Esophagus squamous epithelium (tissue), 4 donors: Measurements from ENCODE around the gene LHX1.

Experiments used
- POLR2A ChIP-seq, 4 donors: fragments of 450-650 bp; IDR thresholded peaks; one replicate each; pipeline ENCODE4 v1.6.1; 2017; ENCODE audit warnings: antibody characterized with exemption in 4 of 4, mild to moderate bottlenecking in 4 of 4, moderate library complexity in 3 of 4
- TF ChIP-seq, protein P1 (sequence below), 6 experiments: fragments of 450-650 bp in 4 of 6; fragments of 200-600 bp in 2 of 6; sonication (generic) in 2 of 6; IDR thresholded peaks; one replicate each; pipeline ENCODE4 v1.5.1; 2016 to 2019; ENCODE audit warnings: antibody characterized with exemption in 6 of 6, mild to moderate bottlenecking in 4 of 6, moderate library complexity in 4 of 6

DNA sequence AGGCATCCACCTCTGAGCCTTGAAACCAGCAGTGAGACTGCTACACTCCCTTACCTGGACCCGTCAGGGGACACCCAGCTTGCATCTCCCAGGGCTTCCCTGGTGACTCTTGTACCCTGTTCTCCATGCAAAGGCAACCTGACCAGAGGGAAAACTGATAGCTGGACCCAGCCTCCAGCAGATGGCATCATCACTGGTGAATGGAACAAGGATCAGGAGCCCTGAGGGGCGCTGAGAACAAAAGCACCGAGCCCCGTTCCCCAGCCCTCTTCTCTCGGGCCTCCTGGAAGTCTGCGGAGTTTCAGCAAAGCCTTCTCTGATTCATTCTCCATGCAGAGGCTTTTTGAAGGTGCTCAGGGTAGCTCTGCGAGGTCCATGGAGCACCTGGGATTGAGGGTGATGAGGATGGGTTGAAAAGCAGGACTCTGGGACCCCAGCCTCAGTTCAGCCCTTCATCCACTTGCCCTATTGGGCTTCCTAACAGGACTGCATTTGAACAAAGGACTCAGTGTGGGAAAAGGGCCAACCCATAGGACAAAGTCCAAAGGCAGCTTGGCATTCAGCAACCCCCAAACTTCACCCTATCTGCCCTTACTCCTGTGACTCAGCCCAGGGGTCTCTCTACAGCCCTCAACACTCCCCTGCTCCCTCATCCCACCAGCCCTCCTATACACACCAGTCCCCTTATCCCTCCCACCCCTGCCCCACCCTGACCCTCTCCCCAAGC, 45.0 kb upstream of the LHX1 start:
- TF ChIP-seq, protein P1, sequence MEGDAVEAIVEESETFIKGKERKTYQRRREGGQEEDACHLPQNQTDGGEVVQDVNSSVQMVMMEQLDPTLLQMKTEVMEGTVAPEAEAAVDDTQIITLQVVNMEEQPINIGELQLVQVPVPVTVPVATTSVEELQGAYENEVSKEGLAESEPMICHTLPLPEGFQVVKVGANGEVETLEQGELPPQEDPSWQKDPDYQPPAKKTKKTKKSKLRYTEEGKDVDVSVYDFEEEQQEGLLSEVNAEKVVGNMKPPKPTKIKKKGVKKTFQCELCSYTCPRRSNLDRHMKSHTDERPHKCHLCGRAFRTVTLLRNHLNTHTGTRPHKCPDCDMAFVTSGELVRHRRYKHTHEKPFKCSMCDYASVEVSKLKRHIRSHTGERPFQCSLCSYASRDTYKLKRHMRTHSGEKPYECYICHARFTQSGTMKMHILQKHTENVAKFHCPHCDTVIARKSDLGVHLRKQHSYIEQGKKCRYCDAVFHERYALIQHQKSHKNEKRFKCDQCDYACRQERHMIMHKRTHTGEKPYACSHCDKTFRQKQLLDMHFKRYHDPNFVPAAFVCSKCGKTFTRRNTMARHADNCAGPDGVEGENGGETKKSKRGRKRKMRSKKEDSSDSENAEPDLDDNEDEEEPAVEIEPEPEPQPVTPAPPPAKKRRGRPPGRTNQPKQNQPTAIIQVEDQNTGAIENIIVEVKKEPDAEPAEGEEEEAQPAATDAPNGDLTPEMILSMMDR (IDR thresholded peaks at IDR 0.05): no peak
- no peak for TF ChIP-seq POLR2A (IDR thresholded peaks at IDR 0.05)
